Measurements from ENCODE around the gene KLK7.

GRCh38 chr19:50932018-50932689 is 51.6 kb downstream of the KLK7 start:
- TF ChIP-seq POLR2A (IDR thresholded peaks at IDR 0.05; ENCODE audit: low read depth, low read length) (no peak), POLR2AphosphoS5 (IDR thresholded peaks at IDR 0.05; ENCODE audit: low read depth, low read length) (no peak), SPI1 (IDR thresholded peaks at IDR 0.05; ENCODE audit: low read depth, low read length) (no peak), TAF1 (IDR thresholded peaks at IDR 0.05; ENCODE audit: low read depth, low read length) (no peak), PAX5 (IDR thresholded peaks at IDR 0.05; ENCODE audit: insufficient read depth, low read length, severe bottlenecking) (no peak)
